Measurements from ENCODE around the gene MYO7A.

The MYO7A gene

DNA sequence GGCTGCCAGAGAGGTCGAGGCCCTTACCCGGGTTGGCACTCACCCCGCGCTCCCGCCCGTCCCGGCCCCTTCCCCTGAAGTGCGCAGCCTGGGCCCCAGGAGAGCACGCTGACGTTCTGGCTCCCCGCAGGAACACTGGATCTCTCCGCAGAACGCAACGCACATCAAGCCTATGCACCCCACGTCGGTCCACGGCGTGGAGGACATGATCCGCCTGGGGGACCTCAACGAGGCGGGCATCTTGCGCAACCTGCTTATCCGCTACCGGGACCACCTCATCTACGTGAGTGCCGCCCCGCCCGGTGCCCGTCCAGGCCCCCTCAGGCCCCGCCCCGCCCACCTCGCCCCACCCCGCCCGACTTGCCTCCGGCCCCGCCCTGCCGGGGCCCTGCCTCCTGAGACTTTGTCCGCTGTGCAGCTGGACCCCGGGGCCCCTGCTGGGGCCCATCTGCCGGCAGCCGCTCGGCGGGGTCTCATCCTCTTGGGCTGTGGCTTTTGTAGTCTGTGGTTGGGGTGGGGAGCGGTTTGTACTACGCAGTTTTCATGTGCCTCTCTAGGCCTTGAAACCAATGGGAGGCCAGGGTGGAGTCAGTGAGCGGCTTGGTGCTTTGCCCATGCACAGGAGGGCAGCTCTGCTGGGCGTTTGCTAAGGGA, 19.7 kb downstream of the MYO7A start:
- no peak for DNase-seq

DNA sequence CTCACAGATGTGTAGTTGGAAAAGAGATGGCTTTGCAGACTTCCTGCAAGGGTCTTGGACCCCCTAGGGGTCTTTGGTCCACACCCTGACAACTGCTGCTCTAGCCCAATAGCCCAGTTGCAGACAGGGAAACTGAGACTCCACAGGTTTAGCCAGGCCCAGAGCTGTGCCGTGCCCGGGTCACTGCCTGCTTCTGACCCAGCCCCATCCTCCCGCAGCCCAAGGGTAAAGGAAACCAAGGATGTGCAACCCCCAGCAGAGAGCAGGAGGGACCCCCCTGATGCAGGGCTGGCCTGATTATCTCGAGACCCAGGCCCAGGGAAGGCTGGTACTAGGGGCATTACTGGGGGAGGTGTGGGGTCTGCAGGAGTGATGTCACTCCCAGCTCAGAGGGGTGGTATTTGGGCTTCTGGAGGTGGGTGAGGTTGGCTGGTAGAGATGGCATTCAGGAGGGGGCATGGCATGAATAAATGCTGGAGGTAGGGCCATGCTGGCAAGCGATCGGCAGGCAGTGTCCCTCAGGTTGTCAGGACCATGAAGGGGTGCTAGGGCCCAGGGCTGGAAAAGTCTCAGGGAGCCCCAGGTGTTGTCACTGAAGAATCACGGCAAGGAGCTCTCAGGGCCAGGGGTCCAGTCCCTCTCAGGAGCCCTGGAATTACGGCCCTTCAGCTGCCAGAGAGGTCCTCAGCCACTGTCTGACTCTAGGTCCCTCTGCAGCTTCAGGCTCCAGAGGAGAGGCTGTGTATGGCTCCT, 21.1 kb downstream of the MYO7A start:
- no peak for DNase-seq

DNA sequence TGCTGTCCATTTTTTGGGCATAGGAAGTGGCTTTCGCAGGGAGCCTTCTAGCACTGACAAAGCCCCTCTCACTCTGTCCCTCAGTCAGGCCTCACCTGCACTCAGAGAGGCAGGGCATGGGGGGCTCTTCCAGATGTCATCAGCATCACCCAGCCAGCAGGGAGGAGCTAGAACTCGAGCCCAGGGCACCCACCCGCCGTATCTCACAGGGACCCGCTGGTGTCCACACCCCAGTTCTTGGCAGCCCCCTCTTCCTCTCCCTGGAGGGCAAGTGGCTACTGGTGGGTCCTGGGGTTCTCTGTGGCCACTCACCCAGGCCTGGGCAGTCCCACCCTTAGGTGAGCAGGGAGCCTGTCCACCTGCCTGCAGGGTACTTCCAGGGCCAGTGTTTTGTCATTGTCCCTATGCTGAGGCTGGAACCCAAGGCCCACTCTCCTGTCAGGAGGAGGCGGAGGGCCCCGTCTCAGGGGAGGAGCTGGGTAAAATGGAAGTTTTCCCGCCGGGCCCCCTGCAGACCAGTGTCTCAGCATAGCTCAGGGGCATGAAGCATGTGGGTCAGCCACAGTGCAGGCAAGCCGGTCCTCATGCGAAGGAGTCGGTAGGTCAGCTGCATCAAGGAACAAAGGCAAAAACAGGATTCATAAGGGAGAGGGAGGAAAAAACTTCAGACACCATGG, 21.8 kb downstream of the MYO7A start:
- DNase-seq: no peak

DNA sequence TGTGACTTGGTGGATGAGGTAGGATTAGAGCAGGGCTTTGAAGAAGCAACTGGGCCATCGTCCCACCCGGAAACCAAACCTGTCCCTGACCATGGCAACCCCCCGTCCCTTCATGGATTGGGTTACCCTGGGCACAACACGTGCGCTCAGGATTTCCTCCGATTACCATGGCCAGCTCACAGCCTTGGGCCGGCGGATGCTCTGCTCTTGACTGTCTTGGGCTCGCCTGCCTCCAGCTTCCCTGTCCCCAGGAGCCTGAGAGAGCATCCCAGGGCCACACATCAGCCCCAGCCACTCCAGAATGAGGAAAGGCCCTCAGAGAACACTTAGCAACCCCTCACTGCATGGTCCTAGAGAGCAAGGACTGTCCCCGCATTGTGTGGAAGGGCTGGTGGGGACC, 22.8 kb downstream of the MYO7A start:
- no peak for DNase-seq

DNA sequence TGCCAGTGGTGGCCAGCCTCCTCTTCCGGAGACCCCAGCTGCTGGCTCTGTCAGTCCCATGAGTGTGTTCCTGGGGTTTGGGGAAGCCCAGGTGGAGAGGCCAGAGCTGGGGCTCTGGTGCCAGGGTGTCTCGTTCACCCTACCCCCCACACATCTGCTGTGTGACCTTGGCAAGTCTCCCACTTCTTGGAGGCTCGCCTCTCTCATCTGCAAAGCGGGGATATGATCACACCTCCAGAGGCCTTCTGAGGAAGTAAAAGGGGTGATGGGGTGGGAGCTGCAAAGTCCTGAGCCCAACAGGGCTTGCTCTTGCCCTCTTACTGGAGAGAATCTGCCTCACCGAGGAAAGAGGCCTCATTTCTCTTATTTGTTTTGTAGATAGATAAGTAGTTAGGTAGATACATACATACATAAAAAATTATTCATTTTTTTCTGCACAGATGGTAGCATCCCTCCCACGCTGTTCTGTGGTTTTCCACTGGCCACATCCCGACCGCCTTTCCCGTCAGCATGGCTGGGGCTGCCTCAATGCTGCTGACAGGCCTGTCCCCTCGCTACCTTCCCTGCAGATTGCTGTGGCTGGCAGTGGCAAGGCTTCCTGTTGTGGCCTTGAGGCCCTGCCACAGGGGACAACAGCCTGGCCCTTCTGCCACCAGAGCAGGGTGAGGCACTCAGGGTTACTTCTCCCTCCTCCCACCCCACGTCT, 23.9 kb downstream of the MYO7A start:
- no peak for DNase-seq

DNA sequence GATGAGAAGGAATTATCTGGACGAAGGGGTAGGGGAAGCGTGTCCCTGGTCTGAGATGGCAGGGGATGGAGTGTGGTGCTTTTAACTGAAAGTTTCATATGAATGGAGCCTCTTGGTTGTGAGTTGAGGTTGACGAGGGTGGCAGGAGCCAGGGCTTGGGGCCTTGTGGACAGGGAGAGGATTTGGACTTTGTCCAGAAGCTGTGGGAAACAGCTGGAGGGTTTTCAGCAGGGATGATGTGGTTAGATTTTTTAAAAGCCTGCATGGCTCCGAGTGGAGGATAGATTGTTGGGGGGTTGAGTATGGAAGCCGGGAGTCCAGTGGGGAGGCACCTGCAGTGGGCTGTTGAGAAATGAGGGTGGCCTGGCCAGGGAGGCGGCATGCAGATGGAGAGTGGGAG, 24.8 kb downstream of the MYO7A start:
- no peak for DNase-seq

DNA sequence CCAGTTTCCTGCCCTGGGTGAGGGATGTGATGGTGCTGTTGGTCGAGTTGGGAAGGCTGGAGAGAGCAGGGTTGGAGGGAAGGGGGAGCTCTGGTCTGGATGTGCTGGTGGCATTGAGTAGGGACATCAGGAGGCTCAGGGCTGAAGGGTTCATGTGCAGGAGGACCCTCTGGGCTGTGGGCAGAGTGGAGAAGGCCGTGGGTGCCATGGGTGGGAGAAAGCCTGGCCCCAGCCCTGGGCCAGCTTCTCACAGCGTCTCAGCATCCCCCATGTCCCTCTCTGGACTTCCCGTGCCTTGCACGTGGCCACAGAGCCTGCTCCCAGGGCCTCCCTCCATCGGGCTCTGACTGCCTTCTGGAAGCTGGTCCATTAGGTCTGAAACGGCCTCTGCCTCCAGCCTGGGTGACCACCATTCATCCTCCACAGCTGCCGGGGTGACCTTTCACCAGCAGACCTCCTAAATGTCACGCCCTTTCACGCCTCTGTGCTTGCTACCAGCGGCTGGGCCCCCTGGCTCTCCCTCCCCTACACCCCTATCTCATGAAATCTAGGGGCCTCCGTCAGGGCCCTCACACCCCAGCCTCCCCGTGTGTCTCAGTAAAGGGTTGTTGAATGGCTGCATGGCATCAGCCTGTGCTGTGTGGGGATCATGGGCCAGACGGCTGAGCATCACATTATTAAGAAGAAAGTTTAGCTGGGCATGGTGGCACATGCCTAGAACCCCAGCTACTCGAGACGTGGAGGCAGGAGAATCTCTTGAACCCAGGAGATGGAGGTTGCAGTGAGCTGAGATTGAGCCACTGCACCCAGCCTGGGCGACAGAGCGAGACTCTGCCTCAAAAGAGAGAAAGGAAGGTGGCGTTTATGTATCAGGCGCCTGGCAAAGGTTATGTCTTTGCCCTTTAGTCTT, 25.5 kb downstream of the MYO7A start:
- DNase-seq: no peak

DNA sequence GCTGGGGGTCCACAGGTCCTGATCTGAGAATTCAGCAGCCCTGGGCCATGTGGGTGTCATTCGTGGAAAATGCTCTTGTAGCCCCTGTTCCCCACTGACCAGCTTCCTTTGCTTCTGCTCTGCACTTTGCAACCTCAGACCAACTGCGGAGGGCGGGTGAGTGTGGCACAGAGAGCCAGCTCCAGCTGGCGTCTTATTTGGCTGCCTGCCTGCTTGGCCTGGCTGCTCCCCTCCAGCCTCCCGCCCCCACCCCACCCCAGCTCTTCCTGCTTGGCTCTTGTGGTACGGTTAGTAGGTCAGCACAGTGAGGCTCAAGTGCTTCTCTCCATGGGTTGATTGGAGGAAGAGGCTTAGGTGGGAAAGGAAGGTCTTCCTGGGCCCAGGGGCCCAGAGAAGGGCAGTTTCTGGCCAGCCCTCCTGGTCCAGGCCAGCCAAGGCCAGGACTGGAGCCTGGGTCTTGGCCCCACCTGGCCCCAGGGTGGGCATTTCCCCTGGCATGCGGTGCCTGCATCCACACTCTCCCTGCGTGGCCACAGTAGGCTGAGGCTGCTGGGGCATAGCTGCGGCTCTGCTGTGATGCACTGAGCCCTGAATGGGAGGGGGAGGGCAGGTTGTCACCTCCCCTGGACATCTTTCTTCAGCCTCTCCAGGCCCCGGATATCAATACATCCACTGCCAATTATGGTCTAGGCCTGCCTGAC, 26.5 kb downstream of the MYO7A start:
- no peak for DNase-seq

DNA sequence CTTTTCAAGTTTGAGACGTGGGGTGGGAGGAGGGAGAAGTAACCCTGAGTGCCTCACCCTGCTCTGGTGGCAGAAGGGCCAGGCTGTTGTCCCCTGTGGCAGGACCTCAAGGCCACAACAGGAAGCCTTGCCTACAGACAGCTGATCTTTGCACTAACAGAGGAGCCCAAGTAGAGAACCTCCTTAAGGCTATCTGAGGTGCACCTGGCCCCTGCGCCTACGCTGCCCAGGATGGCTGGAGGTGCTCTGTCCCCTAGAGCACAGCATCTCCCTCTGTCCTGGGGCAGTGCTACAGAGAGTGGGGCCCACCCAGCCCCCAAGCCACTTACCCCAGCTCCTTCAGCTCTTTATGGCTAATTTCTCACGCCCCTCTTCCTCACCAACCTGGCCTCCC, 27.0 kb downstream of the MYO7A start:
- no peak for DNase-seq

DNA sequence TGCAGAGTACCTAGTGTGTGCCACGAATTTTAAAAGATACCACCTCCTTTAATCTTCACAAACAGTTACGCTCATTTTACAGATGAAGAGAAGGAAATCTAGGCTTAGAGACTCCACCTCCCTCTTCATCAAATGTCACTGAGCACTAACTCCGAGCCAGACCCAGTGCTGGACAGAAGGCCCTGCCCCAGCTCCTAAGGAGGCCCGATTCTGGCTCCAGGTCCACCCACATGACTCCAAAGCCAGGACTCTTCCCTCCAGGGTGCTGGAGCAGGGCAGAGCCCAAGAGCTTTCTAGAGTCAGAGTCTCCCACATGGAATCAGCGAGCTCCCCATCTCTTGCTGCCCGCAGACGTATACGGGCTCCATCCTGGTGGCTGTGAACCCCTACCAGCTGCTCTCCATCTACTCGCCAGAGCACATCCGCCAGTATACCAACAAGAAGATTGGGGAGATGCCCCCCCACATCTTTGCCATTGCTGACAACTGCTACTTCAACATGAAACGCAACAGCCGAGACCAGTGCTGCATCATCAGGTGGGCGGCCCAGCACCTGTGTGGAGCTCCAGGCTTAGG, 27.6 kb downstream of the MYO7A start:
- DNase-seq: no peak

DNA sequence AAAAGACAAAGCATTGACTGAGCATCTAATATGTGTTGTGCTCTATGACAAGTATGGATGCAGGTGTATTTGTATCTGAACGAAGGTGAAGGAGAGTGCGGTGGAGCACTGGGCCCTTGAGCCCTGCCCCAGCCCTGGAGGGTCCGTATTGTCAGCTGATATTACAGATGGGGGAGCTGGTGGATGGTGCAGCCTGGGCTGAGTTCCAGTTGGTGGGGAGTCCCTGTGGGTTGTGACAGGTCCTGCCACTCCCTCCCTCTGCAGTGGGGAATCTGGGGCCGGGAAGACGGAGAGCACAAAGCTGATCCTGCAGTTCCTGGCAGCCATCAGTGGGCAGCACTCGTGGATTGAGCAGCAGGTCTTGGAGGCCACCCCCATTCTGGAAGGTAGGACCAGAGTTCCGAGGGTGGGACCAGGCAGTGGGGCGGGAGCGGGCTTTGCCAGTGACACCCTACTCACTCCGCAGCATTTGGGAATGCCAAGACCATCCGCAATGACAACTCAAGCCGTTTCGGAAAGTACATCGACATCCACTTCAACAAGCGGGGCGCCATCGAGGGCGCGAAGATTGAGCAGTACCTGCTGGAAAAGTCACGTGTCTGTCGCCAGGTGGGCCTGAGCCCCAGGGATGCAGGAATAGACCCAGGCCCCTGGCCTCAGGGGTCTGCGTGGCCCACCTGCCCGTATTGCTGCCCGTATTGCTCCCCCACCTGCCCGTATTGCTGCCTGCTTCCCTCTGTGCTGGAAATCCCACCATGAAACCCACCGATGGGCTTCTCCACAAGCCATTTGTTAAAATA, 28.6 kb downstream of the MYO7A start:
- no peak for DNase-seq

DNA sequence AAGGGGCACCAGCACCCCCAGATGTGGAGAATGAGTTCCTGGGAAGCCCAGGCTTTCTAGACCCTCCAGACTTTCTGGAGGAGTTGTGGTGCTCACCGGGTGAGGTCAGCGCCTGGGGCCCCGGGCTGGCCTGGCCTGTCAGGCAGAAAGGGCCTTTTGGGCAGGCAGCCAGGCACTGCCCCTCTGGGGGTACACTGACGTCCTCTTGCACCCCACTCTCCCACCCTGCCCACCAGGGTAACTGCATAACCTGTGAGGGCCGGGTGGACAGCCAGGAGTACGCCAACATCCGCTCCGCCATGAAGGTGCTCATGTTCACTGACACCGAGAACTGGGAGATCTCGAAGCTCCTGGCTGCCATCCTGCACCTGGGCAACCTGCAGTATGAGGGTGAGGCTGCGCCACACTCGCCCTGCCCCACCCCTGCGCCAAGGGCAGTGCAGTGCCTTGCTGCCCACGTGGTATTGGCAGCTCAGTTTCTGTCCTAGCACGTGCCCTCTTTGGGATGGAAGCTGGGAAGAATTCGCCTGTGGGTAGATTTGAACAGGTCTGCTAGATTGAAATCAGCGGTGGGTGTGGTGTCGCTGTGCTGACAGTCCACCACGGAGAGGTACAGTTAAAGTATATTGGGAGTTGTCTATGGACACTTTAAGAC, 30.1 kb downstream of the MYO7A start:
- DNase-seq: no peak

DNA sequence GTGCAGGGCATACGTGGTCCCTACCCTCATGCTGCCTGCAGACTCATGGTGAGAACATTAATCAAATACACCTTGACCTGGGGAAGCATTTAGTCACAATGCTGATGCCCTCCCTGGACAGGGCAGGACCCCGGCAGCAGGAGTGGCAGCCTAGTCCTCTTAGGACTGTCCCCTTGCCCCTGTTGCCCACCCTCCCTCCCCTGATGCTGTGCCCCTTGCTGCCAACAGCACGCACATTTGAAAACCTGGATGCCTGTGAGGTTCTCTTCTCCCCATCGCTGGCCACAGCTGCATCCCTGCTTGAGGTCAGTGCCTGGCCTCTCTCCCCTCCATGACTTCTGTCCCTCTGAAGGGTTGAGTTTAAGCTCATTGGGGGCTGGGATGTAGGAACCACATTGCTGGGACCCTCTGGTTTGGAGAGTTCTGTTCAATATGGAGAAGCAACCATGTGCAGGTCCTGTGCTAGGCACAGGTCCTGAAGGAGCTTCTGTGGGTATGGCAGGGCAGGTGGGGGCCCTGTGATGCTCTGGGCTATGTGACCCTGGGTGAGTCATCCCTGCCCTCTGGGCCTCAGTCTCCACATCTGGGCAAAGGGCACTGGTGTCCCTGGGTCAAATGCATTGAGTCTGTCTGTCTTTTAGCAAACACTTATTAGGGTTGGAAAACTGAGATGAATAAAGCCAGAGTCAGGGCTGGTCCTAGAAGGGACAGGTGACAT, 31.3 kb downstream of the MYO7A start:
- DNase-seq: no peak

DNA sequence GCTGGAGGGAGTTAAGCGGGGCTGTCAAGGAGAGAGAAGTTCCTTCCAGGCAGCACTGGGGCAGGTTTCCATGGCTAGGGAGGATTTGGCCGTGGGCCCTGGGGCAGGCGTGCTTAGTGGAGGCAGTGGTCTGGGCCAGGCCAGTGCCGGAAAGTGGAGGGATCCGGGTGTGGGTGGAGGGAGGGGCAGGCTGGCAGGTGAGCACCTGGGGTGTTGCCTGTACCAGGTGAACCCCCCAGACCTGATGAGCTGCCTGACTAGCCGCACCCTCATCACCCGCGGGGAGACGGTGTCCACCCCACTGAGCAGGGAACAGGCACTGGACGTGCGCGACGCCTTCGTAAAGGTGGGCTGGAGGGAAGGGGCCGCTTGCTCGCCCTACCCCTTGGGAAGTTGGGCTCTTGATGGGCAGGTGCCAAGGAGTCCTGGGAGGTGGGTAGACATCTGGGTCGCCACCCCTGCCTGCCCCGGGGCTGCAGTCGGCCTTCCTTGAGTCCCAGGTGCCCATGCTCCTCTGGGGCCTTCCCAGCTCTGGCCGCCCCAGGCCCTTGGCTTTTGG, 32.0 kb downstream of the MYO7A start:
- DNase-seq: no peak

DNA sequence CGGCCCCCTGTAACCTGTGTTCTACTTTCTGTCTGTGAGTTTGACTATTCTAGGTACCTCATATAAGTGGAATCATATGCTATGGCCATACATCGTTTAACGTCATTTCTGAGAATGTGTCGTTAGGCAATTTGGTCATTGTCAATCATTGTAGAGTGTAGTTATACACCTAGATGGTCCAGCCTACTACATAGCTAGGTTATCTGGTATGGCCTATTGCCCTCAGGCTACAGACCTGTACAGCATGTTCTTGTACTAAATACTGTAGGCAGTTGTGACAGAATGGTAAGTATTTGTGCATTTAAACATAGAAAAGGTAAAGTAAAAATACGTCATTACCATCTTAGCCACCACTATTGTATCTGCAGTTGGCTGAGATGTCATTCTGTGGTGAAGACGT, 35.2 kb downstream of the MYO7A start:
- no peak for DNase-seq

DNA sequence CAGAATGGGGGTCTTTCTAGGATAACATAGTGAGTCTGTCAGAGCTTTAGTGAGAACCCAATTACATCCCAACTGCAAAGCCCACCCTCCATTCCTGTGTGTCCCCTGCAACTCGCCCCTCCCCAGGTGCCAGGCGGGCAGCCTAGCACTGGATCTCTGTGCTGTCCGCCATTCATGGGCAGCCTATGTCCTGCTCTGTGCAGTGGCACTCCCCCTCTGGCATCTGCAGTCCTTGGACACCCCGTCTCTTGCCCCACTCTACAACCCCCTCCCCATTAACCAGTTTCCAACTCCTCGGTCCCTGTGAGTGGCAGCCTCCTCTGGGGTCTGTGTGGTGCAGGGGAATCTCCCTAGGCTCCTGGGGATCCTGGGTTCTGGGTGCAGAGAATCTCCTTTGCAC, 37.0 kb downstream of the MYO7A start:
- DNase-seq: no peak

DNA sequence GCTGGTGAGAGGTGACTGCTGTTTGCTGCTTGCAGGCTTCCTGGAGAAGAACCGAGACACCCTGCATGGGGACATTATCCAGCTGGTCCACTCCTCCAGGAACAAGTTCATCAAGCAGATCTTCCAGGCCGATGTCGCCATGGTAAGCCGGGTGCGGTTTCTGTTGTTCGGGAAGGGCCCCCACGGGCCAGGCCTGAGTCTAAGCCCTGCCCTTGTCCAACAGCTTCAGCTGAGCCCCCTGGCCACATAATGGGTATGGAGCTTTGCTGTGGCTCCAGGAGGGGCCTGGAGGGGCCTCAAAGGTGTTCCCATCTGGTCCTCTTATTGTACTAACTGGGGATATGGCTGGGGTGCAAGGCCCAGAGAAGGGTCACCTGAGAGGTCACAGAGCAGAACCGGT, 38.0 kb downstream of the MYO7A start:
- no peak for DNase-seq

DNA sequence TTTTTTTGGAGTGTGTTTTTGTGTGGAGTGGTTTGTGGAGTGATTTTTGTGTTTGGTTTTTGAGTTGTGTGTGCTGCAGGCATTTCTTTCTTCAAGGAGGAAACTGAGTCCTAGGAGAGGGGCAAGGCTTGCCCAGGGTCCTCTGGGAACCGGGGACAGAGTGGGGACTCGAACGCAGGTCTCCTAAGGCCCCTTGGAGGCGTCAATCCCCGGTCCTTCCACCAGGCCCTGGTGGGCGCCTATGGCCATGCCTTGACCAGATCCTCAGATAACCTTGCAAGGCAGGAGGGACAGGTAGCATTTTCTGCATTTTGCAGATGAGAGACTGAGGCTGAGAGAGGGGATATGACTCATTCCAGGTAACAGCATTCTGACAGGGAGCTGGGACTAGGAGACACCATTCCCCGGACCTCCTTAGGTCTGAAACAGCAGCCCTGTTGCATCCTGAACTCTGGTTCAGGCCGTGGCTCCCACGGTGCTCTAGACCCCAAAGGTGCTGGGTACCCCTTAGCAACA, 39.1 kb downstream of the MYO7A start:
- DNase-seq: no peak

DNA sequence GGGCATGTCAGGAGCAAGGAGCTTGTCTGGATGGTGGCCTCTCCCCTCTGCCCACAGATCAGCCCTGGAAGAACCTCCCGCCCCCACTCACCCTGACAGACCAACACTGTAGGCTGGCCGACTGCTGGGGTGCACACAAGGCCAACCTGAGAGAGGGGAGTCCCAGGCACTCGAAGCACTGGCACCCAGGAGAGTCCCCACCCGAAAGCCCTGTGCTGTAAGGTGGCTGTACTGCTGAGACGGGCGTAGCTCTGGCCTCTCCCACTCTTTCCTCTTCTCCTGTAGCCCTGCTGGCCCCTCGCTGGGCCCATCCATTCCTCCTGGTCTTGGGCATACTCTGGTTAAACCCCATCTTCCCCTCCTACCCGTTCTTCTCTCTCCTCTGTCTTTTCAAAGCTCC, 39.7 kb downstream of the MYO7A start:
- DNase-seq: no peak
